C4-2B (cell line): ENCODE measurements around the gene SLC11A1.

ENCODE experiments used
- H3K27ac ChIP-seq: fragments of 450-650 bp; 2 replicates; pipeline ENCODE4 v1.5.1; 2017
- CTCF ChIP-seq: fragments of 450-650 bp; conservative IDR thresholded peaks from 2 replicates; pipeline ENCODE4 v1.5.1; 2017; ENCODE audit warnings: mild to moderate bottlenecking
- ZFX ChIP-seq: fragments of 450-650 bp; IDR thresholded peaks from 2 replicates; pipeline ENCODE4 v1.6.1; 2017

The SLC11A1 gene

GRCh38 chr2:218434456-218434855, 52.4 kb downstream of the SLC11A1 start:
- no peak overlapping the region for H3K27ac ChIP-seq
- no peak for TF ChIP-seq CTCF
- no peak for TF ChIP-seq ZFX

GRCh38 chr2:218435003-218435982, 53.2 kb downstream of the SLC11A1 start:
- TF ChIP-seq ZFX = no peak
- no peak for TF ChIP-seq CTCF
- H3K27ac ChIP-seq = no peak overlapping the region

- TF ChIP-seq CTCF = no peak
- no peak for TF ChIP-seq ZFX
- no peak overlapping the region for H3K27ac ChIP-seq
These were observed 54.9 kb downstream of the SLC11A1 start for GRCh38 chr2:218436992-218437391.

GRCh38 chr2:218437969-218438368, 55.9 kb downstream of the SLC11A1 start:
- TF ChIP-seq CTCF (no peak), ZFX (no peak)
- H3K27ac ChIP-seq = peak overlapping the region; percentile 64

- peak overlapping the region; percentile 64 for H3K27ac ChIP-seq
- TF ChIP-seq ZFX = no peak
- TF ChIP-seq CTCF = no peak
These were observed 56.5 kb downstream of the SLC11A1 start for GRCh38 chr2:218438596-218438995.

- TF ChIP-seq ZFX (no peak), CTCF (no peak)
- H3K27ac ChIP-seq = peak overlapping the region; percentile 97
These were observed 62.8 kb downstream of the SLC11A1 start for GRCh38 chr2:218444692-218445357.

- peak overlapping the region; percentile 97 for H3K27ac ChIP-seq
- TF ChIP-seq CTCF (no peak), ZFX (no peak)
These were observed 63.5 kb downstream of the SLC11A1 start for GRCh38 chr2:218445602-218446001.
